Stimulated activated CD4-positive, alpha-beta T cell treated with anti-CD3 and anti-CD28 coated beads, Interleukin-4, amount 100 ng/mL, for 1 hour (primary cell): ENCODE results near the gene ZNF365.
A peak's percentile ranks its signal among the peaks of the same experiment; 100 is the strongest.
"Not testable (repeated sequence)": the region's sequence is repeated elsewhere in the genome, so short reads cannot be mapped to it uniquely, and the experiment has no call there.

Source experiments
- DNase-seq: peaks from one replicate; pipeline ENCODE4 v3.0.0-alpha.2; 2020

Gene ZNF365

DNA sequence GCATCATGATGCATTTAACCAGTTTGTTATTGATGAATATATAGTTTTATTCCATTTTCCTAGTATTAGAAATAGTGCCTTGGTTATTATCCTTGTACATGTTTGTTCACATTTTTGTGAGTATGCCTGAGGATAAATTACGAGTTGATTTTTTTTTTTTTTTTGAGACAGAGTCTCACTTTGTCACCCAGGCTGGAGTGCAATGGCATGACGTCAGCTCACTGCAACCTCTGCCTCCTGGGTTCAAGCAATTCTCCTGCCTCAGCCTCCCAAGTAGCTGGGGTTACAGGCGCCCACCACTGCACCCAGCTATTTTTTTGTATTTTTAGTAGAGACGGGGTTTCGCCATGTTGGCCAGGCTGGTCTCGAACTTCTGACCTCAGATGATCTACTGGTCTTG lies 4.7 kb downstream of the ZNF365 start:
- DNase-seq = not testable (repeated sequence)

- DNase-seq = no peak
These were observed 5.2 kb downstream of the ZNF365 start for GRCh38 chr10:62379394-62379793.

- no peak for DNase-seq
These were observed 5.8 kb downstream of the ZNF365 start for GRCh38 chr10:62380016-62380415.

DNA sequence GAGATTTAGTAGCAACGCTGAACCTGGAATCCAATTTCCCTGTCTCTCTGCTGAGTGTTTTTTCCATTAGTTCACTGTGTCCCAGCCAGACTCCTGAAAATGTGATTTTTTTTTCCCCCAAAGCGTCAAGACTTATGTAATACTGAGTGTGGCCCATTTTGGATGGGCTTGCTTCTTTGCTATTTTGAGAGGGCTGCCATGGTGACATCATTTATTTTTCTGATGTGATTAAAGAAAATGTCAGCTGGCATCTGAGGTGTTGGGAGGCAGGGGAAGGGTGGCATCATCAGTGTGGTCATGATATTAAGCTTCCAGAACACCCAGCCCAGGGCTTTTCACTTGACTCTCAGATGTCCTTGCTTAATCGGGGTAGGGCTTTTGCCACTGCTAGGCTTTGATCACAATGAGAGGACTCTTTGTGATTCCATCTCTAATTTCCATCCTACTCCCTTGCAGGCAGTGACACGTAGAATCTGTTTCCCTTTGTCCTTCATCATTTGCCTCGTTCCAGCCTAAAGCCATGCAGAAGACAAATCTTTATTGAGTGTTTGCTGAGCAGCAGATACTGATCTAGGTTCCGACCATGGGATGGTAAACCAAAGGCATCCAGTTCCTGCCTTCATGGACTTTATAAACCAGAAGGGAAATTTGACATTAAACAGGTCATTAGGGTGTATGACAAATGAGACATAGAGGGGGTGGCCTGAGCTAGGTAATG lies 7.4 kb downstream of the ZNF365 start:
- no peak for DNase-seq

DNA sequence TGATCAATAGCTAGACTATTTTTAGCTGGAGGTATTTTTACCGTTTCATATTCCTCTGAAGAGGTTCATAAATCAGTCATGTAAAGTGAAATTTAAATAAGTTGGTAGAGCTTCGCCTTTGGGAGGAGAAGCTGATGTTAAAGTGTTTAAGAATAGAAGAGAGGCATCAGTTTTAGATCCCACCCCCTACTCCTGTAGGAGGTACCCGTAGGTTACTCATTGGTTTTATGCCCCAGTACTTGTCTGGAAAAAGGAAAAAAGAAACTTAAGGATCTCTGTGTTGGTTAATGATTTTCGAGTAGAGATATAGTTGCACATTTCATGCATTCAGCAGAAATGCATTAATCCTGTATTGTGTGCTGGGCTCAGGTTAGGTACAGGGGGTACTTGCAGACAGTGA lies 8.7 kb downstream of the ZNF365 start:
- DNase-seq = no peak

GRCh38 chr10:62384057-62384446 lies 9.9 kb downstream of the ZNF365 start:
- peak; percentile 16 for DNase-seq

DNA sequence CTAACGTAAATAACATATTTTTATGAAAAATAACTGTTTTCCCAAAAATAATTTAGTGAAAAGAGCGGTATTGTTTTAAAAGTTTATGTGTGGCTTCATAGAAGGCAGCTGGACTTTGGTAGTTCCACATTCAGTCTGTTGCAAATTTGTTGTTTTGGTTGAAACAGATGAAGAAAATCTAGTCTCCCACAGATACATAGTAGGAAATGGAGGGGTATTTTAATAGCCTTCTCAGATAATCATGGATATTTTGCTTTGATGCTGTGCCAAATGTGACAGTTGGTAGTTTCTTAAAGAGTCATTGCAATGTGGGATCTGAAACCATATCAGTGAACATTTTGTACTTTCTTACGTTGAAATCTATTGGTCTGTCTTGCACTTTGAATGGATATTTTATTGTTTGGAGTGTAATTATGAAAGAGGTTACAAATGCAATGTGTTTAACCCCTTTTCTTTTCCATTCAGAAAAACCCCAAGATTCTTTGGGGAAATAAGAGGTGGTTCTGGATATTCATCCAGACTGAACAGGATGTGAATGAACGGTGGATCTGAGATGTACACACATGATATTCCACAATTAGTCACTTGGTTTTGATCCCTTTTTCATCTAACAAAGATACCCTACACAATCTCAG lies 10.4 kb downstream of the ZNF365 start:
- no peak for DNase-seq

- no peak for DNase-seq
These were observed 12.5 kb downstream of the ZNF365 start for GRCh38 chr10:62386356-62387320.

DNA sequence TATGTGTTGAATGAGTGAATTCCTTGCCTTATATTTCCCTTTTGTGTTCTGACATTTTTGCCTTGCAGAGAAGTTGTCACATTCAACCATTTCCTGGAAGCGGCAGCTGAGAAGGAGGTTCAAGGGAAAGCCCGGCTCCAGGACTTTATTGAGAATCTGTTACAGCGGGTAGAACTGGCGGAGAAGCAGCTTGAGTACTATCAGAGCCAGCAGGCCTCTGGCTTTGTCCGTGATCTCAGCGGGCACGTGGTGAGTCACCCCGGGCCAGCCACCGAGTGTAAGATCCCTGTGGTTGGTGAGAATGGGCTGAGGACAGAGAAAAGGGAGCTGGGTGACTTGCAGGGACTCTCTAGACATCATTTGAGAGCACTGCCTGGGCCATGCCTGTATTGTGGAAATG lies 14.2 kb downstream of the ZNF365 start:
- DNase-seq = no peak

DNA sequence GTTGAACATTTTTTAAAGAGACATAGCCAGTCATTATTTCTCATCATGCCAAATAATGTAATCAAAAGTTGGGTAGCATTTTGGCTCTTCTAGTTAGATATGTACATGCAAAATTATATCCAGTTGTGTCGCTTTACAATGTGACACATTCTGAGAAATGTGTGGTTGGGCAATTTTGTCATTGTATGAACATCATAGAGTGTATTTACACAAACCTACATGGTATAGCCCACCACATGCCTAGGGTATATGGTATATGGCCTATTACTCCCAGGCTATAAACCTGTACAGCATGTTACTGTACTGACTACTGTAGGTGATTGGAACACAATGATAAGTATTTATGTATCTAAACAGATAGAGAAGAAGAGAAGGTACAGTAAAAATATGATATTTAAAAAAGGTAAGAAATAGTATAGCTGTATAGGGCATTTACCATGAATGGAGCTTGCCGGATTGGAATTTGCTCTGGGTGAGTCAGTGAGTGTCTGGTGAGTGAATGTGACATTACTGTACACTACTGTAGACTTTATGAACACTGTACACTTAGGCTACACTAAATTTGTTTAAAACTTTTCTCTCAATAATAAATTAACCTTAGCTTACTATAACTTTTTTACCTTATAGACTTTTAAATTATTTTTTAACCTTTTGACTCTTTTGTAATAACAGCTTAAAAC lies 16.5 kb downstream of the ZNF365 start:
- no peak for DNase-seq

DNA sequence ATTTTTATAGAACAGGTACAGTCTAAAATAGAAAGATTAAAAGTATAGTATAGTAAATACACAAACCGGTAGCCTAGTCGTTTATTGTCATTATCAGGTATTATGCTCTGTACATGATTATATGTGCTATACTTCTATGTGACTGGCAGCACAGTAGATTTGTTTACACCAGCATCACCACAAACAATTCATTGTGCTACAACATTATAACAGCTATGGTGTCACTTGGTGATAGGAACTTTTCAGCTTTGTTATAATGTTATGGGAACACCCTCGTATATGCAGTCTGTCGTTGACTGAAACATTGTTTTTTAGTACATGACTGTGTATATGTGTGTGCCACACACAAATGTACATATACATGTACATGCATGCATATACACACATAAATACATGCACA lies 19.1 kb downstream of the ZNF365 start:
- DNase-seq = no peak

DNA sequence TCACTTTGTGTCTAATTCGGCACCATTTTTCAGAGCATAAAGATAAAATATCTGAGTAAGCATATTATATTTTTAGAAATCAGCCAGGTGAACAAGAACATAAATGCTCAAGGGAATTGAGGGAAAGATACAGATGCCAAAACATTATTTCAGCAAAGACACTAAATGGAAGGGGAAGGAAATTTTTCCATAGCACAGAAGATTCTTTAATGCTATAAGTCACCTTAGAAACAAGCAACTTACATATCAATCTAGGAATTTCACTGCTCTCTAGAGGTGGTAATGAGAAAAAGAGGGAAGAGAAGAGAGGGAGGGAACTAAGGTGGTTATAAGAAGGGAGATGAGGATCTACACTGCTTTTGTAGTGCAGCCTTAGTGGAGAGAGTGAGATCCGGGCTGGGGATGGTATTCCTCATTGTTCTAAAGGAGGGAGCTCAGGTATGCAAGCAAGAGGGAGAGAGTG lies 20.4 kb downstream of the ZNF365 start:
- DNase-seq = no peak

DNA sequence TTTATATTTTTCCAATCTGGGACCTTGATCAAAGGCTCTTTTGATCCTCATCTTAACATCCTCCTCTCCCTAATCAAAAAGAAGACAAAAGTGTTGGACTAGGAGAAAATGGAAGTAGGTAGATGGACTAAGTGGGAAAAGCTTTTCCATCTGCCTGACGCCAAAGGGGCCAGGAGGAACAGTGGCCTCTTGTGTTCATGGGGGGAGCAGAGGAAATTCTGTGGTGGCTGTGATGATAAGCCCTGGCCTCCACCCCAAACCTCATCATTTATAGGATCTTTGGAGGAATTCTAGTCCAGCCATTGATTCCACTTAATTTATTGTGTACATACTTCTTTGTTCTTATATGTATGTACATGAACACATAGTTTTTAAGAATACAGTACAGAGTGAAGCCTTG lies 21.7 kb downstream of the ZNF365 start:
- no peak for DNase-seq

GRCh38 chr10:62396864-62397263 lies 22.7 kb downstream of the ZNF365 start:
- no peak for DNase-seq

- DNase-seq = no peak
These were observed 25.0 kb downstream of the ZNF365 start for GRCh38 chr10:62399211-62399610.

DNA sequence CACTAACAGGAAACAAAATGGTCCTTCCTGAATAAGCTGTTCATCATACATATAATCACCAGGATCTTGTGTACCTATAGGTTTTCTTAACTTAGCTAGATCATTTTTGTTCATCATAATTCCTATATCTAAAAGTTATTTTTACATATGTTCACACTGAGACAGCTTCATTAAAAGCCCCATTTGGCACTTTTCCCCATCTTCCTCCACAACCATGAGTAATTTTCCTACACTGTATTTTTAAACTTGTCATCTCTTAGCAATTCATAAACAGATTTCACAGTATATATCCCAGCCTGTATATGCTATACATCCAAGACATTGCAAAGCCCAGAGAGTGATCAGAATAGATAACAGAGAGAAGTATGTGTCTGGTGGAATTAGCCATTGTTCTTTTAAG lies 28.3 kb downstream of the ZNF365 start:
- no peak for DNase-seq

- DNase-seq = not testable (repeated sequence)
These were observed 36.4 kb downstream of the ZNF365 start for GRCh38 chr10:62410528-62410927.

- not testable (repeated sequence) for DNase-seq
These were observed 36.8 kb downstream of the ZNF365 start for GRCh38 chr10:62410934-62411333.

GRCh38 chr10:62413048-62413447 lies 38.9 kb downstream of the ZNF365 start:
- DNase-seq = no peak

DNA sequence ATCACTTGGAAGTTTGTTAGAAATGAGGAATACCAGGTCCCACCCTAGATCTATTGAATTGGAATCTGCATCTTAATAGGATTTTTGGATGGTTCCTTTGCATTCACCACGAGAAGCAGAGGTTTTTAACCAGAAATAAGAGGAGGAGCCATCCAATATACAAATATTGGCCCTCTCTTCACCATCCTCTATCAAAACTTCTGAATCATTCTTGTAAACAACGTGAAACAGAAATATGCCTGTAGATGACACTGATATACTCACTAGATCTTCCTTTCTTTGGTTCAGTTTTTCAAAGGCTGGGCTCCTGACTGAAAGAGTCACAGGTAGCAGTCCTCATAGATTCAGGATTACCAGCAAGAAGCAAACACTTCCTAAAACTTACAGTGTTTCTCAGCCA lies 39.5 kb downstream of the ZNF365 start:
- no peak for DNase-seq

DNA sequence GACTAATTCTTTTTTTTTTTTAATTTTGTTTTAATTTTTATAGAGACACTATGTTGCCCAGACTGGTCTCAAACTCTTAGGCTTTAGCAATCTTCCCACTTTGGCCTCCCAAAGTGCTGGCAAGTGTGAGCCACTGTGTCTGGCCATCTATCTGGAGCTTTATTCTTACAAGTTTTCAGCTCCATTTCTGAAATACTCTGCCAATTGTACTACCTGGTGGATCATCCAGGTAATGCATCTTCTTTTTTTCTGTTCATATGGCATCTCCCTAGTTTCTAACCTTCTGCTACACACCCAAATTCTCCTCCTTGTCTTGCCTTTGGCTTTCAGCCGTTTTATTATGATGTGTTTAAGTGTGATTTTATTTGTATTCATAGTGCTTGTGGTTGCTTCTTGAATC lies 40.2 kb downstream of the ZNF365 start:
- DNase-seq = no peak

DNA sequence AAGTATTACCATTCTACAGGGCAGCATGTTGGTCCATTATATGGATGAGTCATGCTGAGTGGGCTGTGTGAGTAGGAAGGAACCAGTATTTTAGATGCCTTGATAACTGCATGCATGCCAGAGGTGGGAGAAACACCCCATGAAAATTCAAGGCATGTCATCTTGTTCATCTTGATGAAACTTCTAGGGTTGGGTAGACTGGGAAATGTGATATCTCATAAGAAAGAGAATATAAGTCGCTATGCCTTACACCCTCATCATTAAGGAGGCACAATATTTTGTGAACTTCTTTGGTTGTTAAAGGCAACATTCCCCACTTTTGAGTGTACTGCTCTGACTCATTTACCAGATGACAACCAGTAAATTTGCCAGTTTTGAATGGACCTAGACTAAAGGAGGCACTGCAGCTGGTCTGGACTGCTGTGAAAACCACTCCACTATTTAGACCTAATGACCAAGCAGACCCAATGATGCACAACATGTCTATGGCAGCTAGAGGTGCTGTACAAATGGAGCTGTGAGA lies 48.0 kb downstream of the ZNF365 start:
- no peak for DNase-seq

DNA sequence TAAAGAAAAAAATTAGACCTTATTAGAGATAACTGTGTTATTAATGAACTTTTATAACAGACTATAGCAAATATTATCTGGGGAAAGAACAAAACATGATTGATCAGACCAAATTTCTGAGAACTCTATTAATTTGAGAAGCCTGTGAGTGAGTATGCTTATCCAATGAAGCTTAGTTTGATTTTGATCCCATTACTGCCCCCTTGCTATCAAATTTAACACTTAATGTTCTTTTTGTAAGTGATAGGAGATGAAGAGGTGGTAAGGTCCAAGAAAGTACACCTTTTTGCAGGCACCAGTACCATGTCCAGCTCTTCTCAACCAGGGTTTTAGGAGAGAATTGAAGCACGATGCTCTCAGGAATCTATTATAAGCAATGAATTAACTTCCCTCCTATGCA lies 49.9 kb downstream of the ZNF365 start:
- DNase-seq = no peak
